ENCODE measurements around the gene TNNI2. TPM values are rescaled to one million over a fixed set of nuclear protein-coding genes. Genes with fewer than 3 reads are reported as not detected.
A peak's percentile ranks its signal among the peaks of the same experiment; 100 is the strongest.

Gene TNNI2
- polyA plus RNA-seq, 1 donor (not counting 4 experiments of a cell fraction or from before 2014, with no cell fraction given): 10.7 TPM

GRCh38 chr11:1807264-1807995 lies 31.4 kb upstream of the TNNI2 start:
- Histone ChIP-seq H3K27ac (ENCODE audit: control insufficient read depth, insufficient read depth, low read length) (no peak overlapping the region), H4K20me1 (ENCODE audit: control insufficient read depth, extremely low read depth, insufficient read depth, low read length) (no peaks in the 10 kb centered on the region), H3K36me3 (ENCODE audit: control insufficient read depth in 2 of 2, extremely low read depth in 1 of 2, insufficient read depth in 2 of 2, low read length in 2 of 2) (no peaks in the 10 kb centered on the region), H3K27me3 (ENCODE audit: control insufficient read depth, extremely low read depth, insufficient read depth, low read length) (no peaks in the 10 kb centered on the region), H3K79me2 (ENCODE audit: control insufficient read depth, insufficient read depth, low read length) (no peaks in the 10 kb centered on the region), H3K9me1 (ENCODE audit: control insufficient read depth, extremely low read depth, insufficient read depth, low read length) (no peaks in the 10 kb centered on the region), H3K9ac (ENCODE audit: control insufficient read depth, extremely low read depth, insufficient read depth, low read length) (no peak overlapping the region), H3K4me3 (ENCODE audit: control insufficient read depth in 2 of 3, extremely low read depth in 1 of 3, insufficient read depth in 2 of 3, low read depth in 1 of 3, low read length in 3 of 3) (no peak overlapping the region), H3K4me2 (ENCODE audit: control insufficient read depth, extremely low read depth, insufficient read depth, low read depth, low read length) (no peak overlapping the region), H3K4me1 (ENCODE audit: control insufficient read depth, extremely low read depth, insufficient read depth, low read length) (peaks cover 5% of the 10 kb centered on the region), H2AFZ (ENCODE audit: control insufficient read depth, low read length) (no peak overlapping the region), H3K9me3 (ENCODE audit: control insufficient read depth, low read depth, low read length) (no peaks in the 10 kb centered on the region)
- no peak for FAIRE-seq
- no peak for TF ChIP-seq CTCF (optimal IDR thresholded peaks at IDR 0.05 in 1 of 3, IDR thresholded peaks at IDR 0.05 in 1 of 3, conservative IDR thresholded peaks at IDR 0.05 in 1 of 3; ENCODE audit: extremely low read depth in 1 of 3, insufficient read depth in 2 of 3, low read length in 3 of 3)
- no peak for DNase-seq (ENCODE audit: low read depth, low spot score)
- dilution Hi-C loops (cut with MboI; ENCODE audit: extremely low pct_ligation_motif_present, low sequenced_read_pairs): no loop called here

- FAIRE-seq (peak; percentile 39), DNase-seq (ENCODE audit: low read depth, low spot score) (no peak)
- Histone ChIP-seq H3K79me2 (ENCODE audit: control insufficient read depth, insufficient read depth, low read length) (no peaks in the 10 kb centered on the region), H3K36me3 (ENCODE audit: control insufficient read depth in 2 of 2, extremely low read depth in 1 of 2, insufficient read depth in 2 of 2, low read length in 2 of 2) (no peaks in the 10 kb centered on the region), H3K4me2 (ENCODE audit: control insufficient read depth, extremely low read depth, insufficient read depth, low read depth, low read length) (peak overlapping the region; percentile 12), H3K27me3 (ENCODE audit: control insufficient read depth, extremely low read depth, insufficient read depth, low read length) (no peaks in the 10 kb centered on the region), H3K9me3 (ENCODE audit: control insufficient read depth, low read depth, low read length) (no peaks in the 10 kb centered on the region), H3K4me1 (ENCODE audit: control insufficient read depth, extremely low read depth, insufficient read depth, low read length) (peaks cover 5% of the 10 kb centered on the region), H3K4me3 (ENCODE audit: control insufficient read depth in 2 of 3, extremely low read depth in 1 of 3, insufficient read depth in 2 of 3, low read depth in 1 of 3, low read length in 3 of 3) (no peak overlapping the region), H2AFZ (ENCODE audit: control insufficient read depth, low read length) (peak overlapping the region; percentile 32), H3K9ac (ENCODE audit: control insufficient read depth, extremely low read depth, insufficient read depth, low read length) (no peak overlapping the region), H3K9me1 (ENCODE audit: control insufficient read depth, extremely low read depth, insufficient read depth, low read length) (no peaks in the 10 kb centered on the region), H3K27ac (ENCODE audit: control insufficient read depth, insufficient read depth, low read length) (no peak overlapping the region), H4K20me1 (ENCODE audit: control insufficient read depth, extremely low read depth, insufficient read depth, low read length) (no peaks in the 10 kb centered on the region)
- dilution Hi-C loops (cut with MboI; ENCODE audit: extremely low pct_ligation_motif_present, low sequenced_read_pairs): no loop called here
- no peak for TF ChIP-seq CTCF (optimal IDR thresholded peaks at IDR 0.05 in 1 of 3, IDR thresholded peaks at IDR 0.05 in 1 of 3, conservative IDR thresholded peaks at IDR 0.05 in 1 of 3; ENCODE audit: extremely low read depth in 1 of 3, insufficient read depth in 2 of 3, low read length in 3 of 3)
- no peak for TF ChIP-seq EZH2 (IDR thresholded peaks at IDR 0.05; ENCODE audit: low read length)
Measured at GRCh38 chr11:1810761-1811160, 28.0 kb upstream of the TNNI2 start.
